ENCODE measurements around the gene RAB30. TPM values are rescaled to one million over a fixed set of nuclear protein-coding genes. Genes with fewer than 3 reads are reported as not detected.

The RAB30 gene
- total RNA-seq, 1 experiment from 2014 or later, result 15.0 TPM

DNA sequence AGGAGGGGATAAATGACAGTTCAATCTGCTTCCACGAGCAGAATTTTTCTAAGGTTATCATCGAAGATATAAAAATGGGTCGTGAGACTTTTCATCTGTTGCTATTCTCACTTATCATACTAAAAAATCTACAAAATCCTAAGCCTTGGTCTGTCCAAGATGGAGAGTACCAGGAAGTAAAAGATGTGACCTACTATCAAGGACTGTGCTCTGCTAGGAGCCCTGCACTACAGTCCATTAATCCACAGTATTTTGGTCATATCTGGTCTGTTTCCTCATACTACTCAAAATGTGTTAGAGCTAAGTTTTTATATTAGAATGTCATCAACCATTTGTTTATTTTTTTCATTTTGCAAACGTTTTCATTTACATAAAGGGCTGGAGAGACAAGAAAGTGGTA lies 90.8 kb downstream of the RAB30 start:
- no peaks in the 10 kb centered on the region for H3K4me1 ChIP-seq (ENCODE audit: insufficient read depth, low read length, poor library complexity, severe bottlenecking)
- H3K9me3 ChIP-seq (ENCODE audit: low read depth, low read length, poor library complexity, severe bottlenecking), result no peaks in the 10 kb centered on the region
- H3K27ac ChIP-seq (ENCODE audit: low read depth, low read length, poor library complexity, severe bottlenecking), result no peak overlapping the region
- H3K27me3 ChIP-seq (replicated peaks; ENCODE audit: insufficient read depth, low read depth, low read length, poor library complexity), result no peaks in the 10 kb centered on the region
- TF ChIP-seq, protein P1, sequence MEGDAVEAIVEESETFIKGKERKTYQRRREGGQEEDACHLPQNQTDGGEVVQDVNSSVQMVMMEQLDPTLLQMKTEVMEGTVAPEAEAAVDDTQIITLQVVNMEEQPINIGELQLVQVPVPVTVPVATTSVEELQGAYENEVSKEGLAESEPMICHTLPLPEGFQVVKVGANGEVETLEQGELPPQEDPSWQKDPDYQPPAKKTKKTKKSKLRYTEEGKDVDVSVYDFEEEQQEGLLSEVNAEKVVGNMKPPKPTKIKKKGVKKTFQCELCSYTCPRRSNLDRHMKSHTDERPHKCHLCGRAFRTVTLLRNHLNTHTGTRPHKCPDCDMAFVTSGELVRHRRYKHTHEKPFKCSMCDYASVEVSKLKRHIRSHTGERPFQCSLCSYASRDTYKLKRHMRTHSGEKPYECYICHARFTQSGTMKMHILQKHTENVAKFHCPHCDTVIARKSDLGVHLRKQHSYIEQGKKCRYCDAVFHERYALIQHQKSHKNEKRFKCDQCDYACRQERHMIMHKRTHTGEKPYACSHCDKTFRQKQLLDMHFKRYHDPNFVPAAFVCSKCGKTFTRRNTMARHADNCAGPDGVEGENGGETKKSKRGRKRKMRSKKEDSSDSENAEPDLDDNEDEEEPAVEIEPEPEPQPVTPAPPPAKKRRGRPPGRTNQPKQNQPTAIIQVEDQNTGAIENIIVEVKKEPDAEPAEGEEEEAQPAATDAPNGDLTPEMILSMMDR (conservative IDR thresholded peaks at IDR 0.05; ENCODE audit: low read depth, low read length), result no peak
- no peak for TF ChIP-seq EZH2 (IDR thresholded peaks at IDR 0.05; ENCODE audit: borderline replicate concordance, low read depth, low read length, poor library complexity, severe bottlenecking)
- no TSS peak for BruUV-seq (replicated peaks)
- ChIA-PET CTCF (no interaction called here), POLR2A (ENCODE audit: low non-redundant PET) (no interaction called here)
- intact Hi-C loops (cut with micrococcal nuclease; ENCODE audit: unreplicated experiment), result no loop called here
- peaks cover 4% of the 10 kb centered on the region for H3K36me3 ChIP-seq (ENCODE audit: insufficient read depth, low read length, poor library complexity, severe bottlenecking)
- DNase-seq (ENCODE audit: low spot score), result no peak
- H3K4me3 ChIP-seq (ENCODE audit: low read depth, low read length, poor library complexity, severe bottlenecking), result no peak overlapping the region

DNA sequence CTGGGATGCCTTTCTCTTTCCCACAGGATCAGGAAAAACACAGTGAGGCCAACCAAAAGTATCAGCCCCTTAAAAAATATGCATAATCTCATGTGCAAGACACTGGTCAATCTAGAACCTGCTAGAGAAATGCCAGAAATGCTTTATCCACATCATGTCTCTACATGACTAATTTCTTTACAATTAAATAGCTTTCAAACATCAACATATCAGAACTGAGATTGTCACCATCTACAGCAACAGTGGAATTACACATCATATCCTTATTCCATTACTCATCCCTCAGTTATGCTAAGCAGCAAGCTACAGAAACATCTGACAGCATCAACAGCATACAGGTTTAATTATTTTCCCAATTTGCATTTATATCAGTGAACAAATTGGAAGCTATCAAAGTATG lies 91.4 kb downstream of the RAB30 start:
- CTCF ChIA-PET, result no interaction called here
- intact Hi-C loops (cut with micrococcal nuclease; ENCODE audit: unreplicated experiment), result no loop called here

DNA sequence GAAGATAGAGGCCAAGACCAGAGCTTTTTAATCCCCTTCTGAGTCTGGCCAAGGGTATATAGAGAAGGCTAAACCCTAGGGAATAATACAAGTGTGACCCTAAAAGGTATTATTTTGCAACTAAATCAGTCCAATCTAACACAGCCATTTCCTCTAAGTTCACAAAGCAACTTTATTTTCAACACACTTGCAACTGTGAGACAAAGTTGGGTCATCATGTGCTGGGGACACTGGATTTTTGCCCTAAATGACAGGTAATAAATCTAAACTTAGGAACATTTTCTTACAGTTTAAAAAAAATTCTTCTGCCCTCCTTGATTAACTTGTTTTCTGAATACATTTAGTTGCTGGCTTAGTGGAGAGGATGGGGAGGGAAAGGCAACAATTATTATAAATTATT lies 91.9 kb downstream of the RAB30 start:
- Histone ChIP-seq H3K4me1 (ENCODE audit: insufficient read depth, low read length, poor library complexity, severe bottlenecking) (no peaks in the 10 kb centered on the region), H3K36me3 (ENCODE audit: insufficient read depth, low read length, poor library complexity, severe bottlenecking) (peaks cover 4% of the 10 kb centered on the region), H3K27ac (ENCODE audit: low read depth, low read length, poor library complexity, severe bottlenecking) (no peak overlapping the region), H3K27me3 (replicated peaks; ENCODE audit: insufficient read depth, low read depth, low read length, poor library complexity) (no peaks in the 10 kb centered on the region), H3K4me3 (ENCODE audit: low read depth, low read length, poor library complexity, severe bottlenecking) (no peak overlapping the region), H3K9me3 (ENCODE audit: low read depth, low read length, poor library complexity, severe bottlenecking) (no peaks in the 10 kb centered on the region)
- no peak for DNase-seq (ENCODE audit: low spot score)
- intact Hi-C loops (cut with micrococcal nuclease; ENCODE audit: unreplicated experiment), result no loop called here
- TF ChIP-seq, protein P1 (conservative IDR thresholded peaks at IDR 0.05; ENCODE audit: low read depth, low read length), result no peak
- TF ChIP-seq EZH2 (IDR thresholded peaks at IDR 0.05; ENCODE audit: borderline replicate concordance, low read depth, low read length, poor library complexity, severe bottlenecking), result no peak
- no TSS peak for BruUV-seq (replicated peaks)
- ChIA-PET POLR2A (ENCODE audit: low non-redundant PET) (no interaction called here), CTCF (no interaction called here)

More for the DNA sequence above, 91.4 kb downstream of the RAB30 start:
- Histone ChIP-seq H3K9me3 (ENCODE audit: low read depth, low read length, poor library complexity, severe bottlenecking) (no peaks in the 10 kb centered on the region), H3K4me3 (ENCODE audit: low read depth, low read length, poor library complexity, severe bottlenecking) (no peak overlapping the region), H3K4me1 (ENCODE audit: insufficient read depth, low read length, poor library complexity, severe bottlenecking) (no peaks in the 10 kb centered on the region), H3K36me3 (ENCODE audit: insufficient read depth, low read length, poor library complexity, severe bottlenecking) (peaks cover 4% of the 10 kb centered on the region), H3K27ac (ENCODE audit: low read depth, low read length, poor library complexity, severe bottlenecking) (no peak overlapping the region), H3K27me3 (replicated peaks; ENCODE audit: insufficient read depth, low read depth, low read length, poor library complexity) (no peaks in the 10 kb centered on the region)
- peak; percentile 40 for DNase-seq (ENCODE audit: low spot score)
- BruUV-seq (replicated peaks), result no TSS peak
- POLR2A ChIA-PET (ENCODE audit: low non-redundant PET), result no interaction called here
- TF ChIP-seq, protein P1 (conservative IDR thresholded peaks at IDR 0.05; ENCODE audit: low read depth, low read length), result no peak
- no peak for TF ChIP-seq EZH2 (IDR thresholded peaks at IDR 0.05; ENCODE audit: borderline replicate concordance, low read depth, low read length, poor library complexity, severe bottlenecking)

Measured in A673 (cell line).